Caco-2 (cell line): Measurements from ENCODE around the gene SEMA4B. TPM values are rescaled to one million over a fixed set of nuclear protein-coding genes. Genes with fewer than 3 reads are reported as not detected.
A peak's percentile ranks its signal among the peaks of the same experiment; 100 is the strongest.

Experiments used
- Bru-seq: library from RNA; stranded (reverse); fragments of 400-500 nt; gene quantifications from one replicate; lab custom pipeline; 2021; lab: Mats Ljungman, UMichigan
- BruChase-seq, 2 experiments: library from RNA; stranded (reverse); fragments of 400-500 nt; gene quantifications; one replicate each; lab custom pipeline; 2021; lab: Mats Ljungman, UMichigan
- BruUV-seq: library from RNA; stranded (reverse); fragments of 400-500 nt; replicated peaks from 2 replicates; lab custom pipeline; 2021; lab: Mats Ljungman, UMichigan
- CTCF ChIA-PET: fragments of 300-600 bp; sonication (Branson Sonifier 250); formaldehyde crosslinking; loops from one replicate; lab custom pipeline; 2022; ENCODE audit warnings: antibody characterized with exemption; lab: Charles Lee
- POLR2A ChIA-PET: fragments of 300-600 bp; sonication (Branson Sonifier 250); formaldehyde crosslinking; loops from one replicate; lab custom pipeline; 2022; ENCODE audit warnings: antibody characterized with exemption; lab: Charles Lee
- DNase-seq, 2 experiments: peaks; one replicate each; pipeline versions ENCODE4 v3.0.0 to v3.0.0-alpha.2; 2020 to 2022
- H3K27me3 ChIP-seq: replicated peaks from 2 replicates; pipeline ENCODE4 v1.6.0; 2011; ENCODE audit warnings: low read length; ENCODE audit not compliant: control insufficient read depth, insufficient read depth
- H3K36me3 ChIP-seq: 2 replicates; pipeline ENCODE4 v1.5.1; 2011; ENCODE audit warnings: low read length; ENCODE audit not compliant: control insufficient read depth, insufficient read depth
- H3K4me1 ChIP-seq: fragments of 250-450 bp; sonication (Bioruptor Pico); 2 replicates; pipeline ENCODE4 v1.5.1; 2020; ENCODE audit warnings: mild to moderate bottlenecking
- H3K4me3 ChIP-seq: 2 replicates; pipeline ENCODE4 v1.5.1; 2011; ENCODE audit warnings: low read depth, mild to moderate bottlenecking, control low read depth, low read length
- H3K9me3 ChIP-seq: fragments of 250-450 bp; sonication (Bioruptor Pico); 2 replicates; pipeline ENCODE4 v1.5.1; 2020; ENCODE audit warnings: mild to moderate bottlenecking, moderate library complexity
- H3K27ac Mint-ChIP-seq: one replicate; pipeline ENCODE4 v1.8.0; 2022; ENCODE audit warnings: mixed read lengths; ENCODE audit not compliant: unreplicated experiment
- H3K27me3 Mint-ChIP-seq: one replicate; pipeline ENCODE4 v1.8.0; 2022; ENCODE audit warnings: mixed read lengths; ENCODE audit not compliant: insufficient read depth, unreplicated experiment
- H3K36me3 Mint-ChIP-seq: one replicate; pipeline ENCODE4 v1.8.0; 2022; ENCODE audit warnings: mild to moderate bottlenecking, mixed read lengths; ENCODE audit not compliant: insufficient read depth, unreplicated experiment
- H3K4me1 Mint-ChIP-seq: one replicate; pipeline ENCODE4 v1.8.0; 2022; ENCODE audit warnings: low read depth, mixed read lengths; ENCODE audit not compliant: unreplicated experiment
- H3K4me3 Mint-ChIP-seq: one replicate; pipeline ENCODE4 v1.8.0; 2022; ENCODE audit warnings: mild to moderate bottlenecking, moderate library complexity, mixed read lengths; ENCODE audit not compliant: unreplicated experiment
- H3K9me3 Mint-ChIP-seq: one replicate; pipeline ENCODE4 v1.8.0; 2022; ENCODE audit warnings: mixed read lengths; ENCODE audit not compliant: unreplicated experiment
- CTCF ChIP-seq, 2 experiments: fragments of 200-600 bp in 1 of 2; IDR thresholded peaks; 1 replicate in 1 of 2; 2 replicates in 1 of 2; pipeline versions ENCODE4 v1.5.1 to v1.8.0; 2011 to 2022; ENCODE audit warnings: antibody characterized with exemption in 1 of 2, control low read depth in 1 of 2, inconsistent platforms in 1 of 2, low read depth in 1 of 2, low read length in 1 of 2, mild to moderate bottlenecking in 1 of 2, moderate library complexity in 1 of 2; ENCODE audit not compliant: insufficient read depth in 1 of 2, severe bottlenecking in 1 of 2, unreplicated experiment in 1 of 2
- intact Hi-C: fragments of 100-400 bp; cut with micrococcal nuclease; formaldehyde crosslinking; loops from one replicate; pipeline ENCODE4 v1.10.0; 2022; ENCODE audit not compliant: unreplicated experiment
- long read RNA-seq: library from polyadenylated mRNA; stranded (forward); transcript quantifications from one replicate; pipeline ENCODE4 v2.0.0, GENCODE V29; 2022
- total RNA-seq: library from RNA; stranded (reverse); gene quantifications from 2 replicates; pipeline ENCODE4 v1.2.3, GENCODE V29; 2022

The SEMA4B gene, protein sequence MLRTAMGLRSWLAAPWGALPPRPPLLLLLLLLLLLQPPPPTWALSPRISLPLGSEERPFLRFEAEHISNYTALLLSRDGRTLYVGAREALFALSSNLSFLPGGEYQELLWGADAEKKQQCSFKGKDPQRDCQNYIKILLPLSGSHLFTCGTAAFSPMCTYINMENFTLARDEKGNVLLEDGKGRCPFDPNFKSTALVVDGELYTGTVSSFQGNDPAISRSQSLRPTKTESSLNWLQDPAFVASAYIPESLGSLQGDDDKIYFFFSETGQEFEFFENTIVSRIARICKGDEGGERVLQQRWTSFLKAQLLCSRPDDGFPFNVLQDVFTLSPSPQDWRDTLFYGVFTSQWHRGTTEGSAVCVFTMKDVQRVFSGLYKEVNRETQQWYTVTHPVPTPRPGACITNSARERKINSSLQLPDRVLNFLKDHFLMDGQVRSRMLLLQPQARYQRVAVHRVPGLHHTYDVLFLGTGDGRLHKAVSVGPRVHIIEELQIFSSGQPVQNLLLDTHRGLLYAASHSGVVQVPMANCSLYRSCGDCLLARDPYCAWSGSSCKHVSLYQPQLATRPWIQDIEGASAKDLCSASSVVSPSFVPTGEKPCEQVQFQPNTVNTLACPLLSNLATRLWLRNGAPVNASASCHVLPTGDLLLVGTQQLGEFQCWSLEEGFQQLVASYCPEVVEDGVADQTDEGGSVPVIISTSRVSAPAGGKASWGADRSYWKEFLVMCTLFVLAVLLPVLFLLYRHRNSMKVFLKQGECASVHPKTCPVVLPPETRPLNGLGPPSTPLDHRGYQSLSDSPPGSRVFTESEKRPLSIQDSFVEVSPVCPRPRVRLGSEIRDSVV
- total RNA-seq, result 13.9 and 14.6 TPM in 2 replicates
- Bru-seq, nascent RNA, result percentile 50 among the genes with signal in this experiment
- percentile 51 among the genes with signal in this experiment for BruChase-seq, experiment 1, labeled RNA remaining after a 2-hour chase
- BruChase-seq, experiment 2, labeled RNA remaining after a 6-hour chase, result percentile 51 among the genes with signal in this experiment
- long read RNA-seq, transcript SEMA4B-202 (14 exons, 3,807 nt), result major isoform, 6 of 20 reads
- long read RNA-seq, partial matches to known transcripts, result 6 of 20 reads
- long read RNA-seq, other reads (novel, unspliced or antisense), result 6 of 20 reads

GRCh38 chr15:90201130-90201943, at the start of gene SEMA4B:
SEMA4B (plus strand) TSS chr15:90201330; CDS start chr15:90201579, 249 bp downstream.
- H3K9me3 ChIP-seq, result no peaks in the 10 kb centered on the region
- no peaks in the 10 kb centered on the region for H3K9me3 Mint-ChIP-seq
- intact Hi-C loops, result no loop called here
- H3K4me1 ChIP-seq, result no peaks in the 10 kb centered on the region
- H3K36me3 ChIP-seq, result no peaks in the 10 kb centered on the region
- ChIA-PET CTCF (interaction anchor here (0.6 to 1.5 kb wide), 7 partner anchors 12 to 133 kb away, joined by 3 to 13 read pairs (median 3); partner anchors contain the start of genes CIB1 and GDPGP1), POLR2A (interaction anchor here (0.7 to 1.4 kb wide), 3 partner anchors 13 to 50 kb away, joined by 4 to 7 read pairs (median 4); partner anchors contain the start of genes CIB1 and GDPGP1)
- no peaks in the 10 kb centered on the region for H3K4me1 Mint-ChIP-seq
- peak within 1 kb of the TSS; percentile 79 for H3K4me3 Mint-ChIP-seq
- H3K4me3 ChIP-seq, result peak within 1 kb of the TSS; percentile 90
- no peaks in the 10 kb centered on the region for H3K27me3 Mint-ChIP-seq
- no peaks in the 10 kb centered on the region for H3K27me3 ChIP-seq
- BruUV-seq, result no TSS peak
- DNase-seq, result peak; percentile 58 to 78
- TF ChIP-seq CTCF (IDR thresholded peaks at IDR 0.05; ENCODE audit: insufficient read depth in 1 of 2, low read depth in 1 of 2, low read length in 1 of 2, severe bottlenecking in 1 of 2, unreplicated experiment in 1 of 2), result no peak
- H3K27ac Mint-ChIP-seq, result peak within 1 kb of the TSS; percentile 61
- H3K36me3 Mint-ChIP-seq, result no peaks in the 10 kb centered on the region

DNA sequence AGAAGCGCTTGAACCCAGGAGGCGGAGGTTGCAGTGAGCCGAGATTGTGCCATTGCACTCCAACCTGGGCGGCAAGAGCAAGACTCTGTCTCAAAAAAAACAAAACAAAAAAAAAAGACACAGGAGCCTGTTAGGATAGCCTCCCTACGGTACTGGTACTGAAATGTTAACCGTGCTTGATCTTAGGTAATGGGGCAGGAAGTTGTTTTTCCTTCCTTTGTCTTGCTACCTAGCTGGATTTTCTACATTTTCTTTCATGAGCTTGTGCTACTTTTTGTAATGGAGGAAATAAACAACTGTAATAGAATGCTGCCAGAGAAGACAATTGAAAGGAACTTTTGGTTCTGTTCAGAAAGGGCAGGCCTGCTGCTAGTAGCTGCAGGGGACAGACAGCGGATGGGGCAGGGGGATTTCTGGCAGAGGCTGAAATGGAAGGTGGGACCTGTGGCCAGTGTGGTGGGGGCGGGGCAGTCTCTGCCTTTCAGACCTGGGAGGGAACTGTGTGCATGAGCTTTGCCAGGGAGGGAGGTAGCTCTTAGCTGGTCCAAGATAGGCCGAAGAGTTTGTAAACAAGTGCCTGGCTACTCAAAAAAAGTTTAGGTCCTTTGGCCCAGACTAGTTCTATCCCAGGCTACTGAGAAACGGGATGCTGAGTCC, 49.0 kb upstream of the SEMA4B start:
- POLR2A ChIA-PET, result no interaction called here
- intact Hi-C loops, result no loop called here
- CTCF ChIA-PET, result interaction anchor here (0.5 to 1.9 kb wide), 5 partner anchors 9 to 712 kb away, joined by 3 to 5 read pairs (median 4); no protein-coding TSS in a partner anchor
- no TSS peak for BruUV-seq
- Mint-ChIP-seq H3K36me3 (no peaks in the 10 kb centered on the region), H3K27me3 (no peaks in the 10 kb centered on the region), H3K9me3 (no peaks in the 10 kb centered on the region), H3K4me1 (peaks cover 13% of the 10 kb centered on the region), H3K27ac (no peak overlapping the region), H3K4me3 (no peak overlapping the region)
- peaks cover 15% of the 10 kb centered on the region for H3K4me1 ChIP-seq
- no peak for DNase-seq
- H3K27me3 ChIP-seq, result no peaks in the 10 kb centered on the region
- no peaks in the 10 kb centered on the region for H3K9me3 ChIP-seq
- no peak for TF ChIP-seq CTCF (IDR thresholded peaks at IDR 0.05; ENCODE audit: insufficient read depth in 1 of 2, low read depth in 1 of 2, low read length in 1 of 2, severe bottlenecking in 1 of 2, unreplicated experiment in 1 of 2)
- no peaks in the 10 kb centered on the region for H3K36me3 ChIP-seq
- H3K4me3 ChIP-seq, result no peak overlapping the region
